Hematopoietic multipotent progenitor cell (in vitro differentiated cells): ENCODE results near the gene PCDHB3. TPM values are rescaled to one million over a fixed set of nuclear protein-coding genes. Genes with fewer than 3 reads are reported as not detected.
"Not testable (repeated sequence)": the region's sequence is repeated elsewhere in the genome, so short reads cannot be mapped to it uniquely, and the experiment has no call there.

ENCODE experiments used
- DNase-seq, 3 donors: peaks; one replicate each; pipeline ENCODE4 v3.0.0-alpha.2; 2011 to 2015; ENCODE audit warnings: low read depth in 2 of 3, low spot score in 2 of 3
- total RNA-seq: library from RNA; depleted of rRNA; stranded (reverse); fragments of >200 nt; gene quantifications from one replicate; pipeline ENCODE4 v1.2.3, GENCODE V29; 2012

Gene PCDHB3
- total RNA-seq, 1 donor = under 0.01 TPM

- peak in 1 of 3 donors; percentile 47 for DNase-seq
These were observed 34.9 kb downstream of the PCDHB3 start, which contains the start of gene PCDHB5 for GRCh38 chr5:141135030-141135717. Gene PCDHB5 (plus strand): TSS chr5:141135206. CDS start chr5:141135435, 229 bp downstream.

GRCh38 chr5:141135718-141136266, 35.5 kb downstream of the PCDHB3 start:
- DNase-seq = no peak

- DNase-seq = not testable (repeated sequence)
These were observed 37.1 kb downstream of the PCDHB3 start for GRCh38 chr5:141137346-141137745.

- peak in 1 of 3 donors; percentile 1 for DNase-seq
These were observed 49.5 kb downstream of the PCDHB3 start, which contains the start of gene PCDHB6 for GRCh38 chr5:141149812-141150211. Gene PCDHB6 (plus strand): TSS chr5:141150057. CDS start chr5:141150258, 201 bp downstream.

DNA sequence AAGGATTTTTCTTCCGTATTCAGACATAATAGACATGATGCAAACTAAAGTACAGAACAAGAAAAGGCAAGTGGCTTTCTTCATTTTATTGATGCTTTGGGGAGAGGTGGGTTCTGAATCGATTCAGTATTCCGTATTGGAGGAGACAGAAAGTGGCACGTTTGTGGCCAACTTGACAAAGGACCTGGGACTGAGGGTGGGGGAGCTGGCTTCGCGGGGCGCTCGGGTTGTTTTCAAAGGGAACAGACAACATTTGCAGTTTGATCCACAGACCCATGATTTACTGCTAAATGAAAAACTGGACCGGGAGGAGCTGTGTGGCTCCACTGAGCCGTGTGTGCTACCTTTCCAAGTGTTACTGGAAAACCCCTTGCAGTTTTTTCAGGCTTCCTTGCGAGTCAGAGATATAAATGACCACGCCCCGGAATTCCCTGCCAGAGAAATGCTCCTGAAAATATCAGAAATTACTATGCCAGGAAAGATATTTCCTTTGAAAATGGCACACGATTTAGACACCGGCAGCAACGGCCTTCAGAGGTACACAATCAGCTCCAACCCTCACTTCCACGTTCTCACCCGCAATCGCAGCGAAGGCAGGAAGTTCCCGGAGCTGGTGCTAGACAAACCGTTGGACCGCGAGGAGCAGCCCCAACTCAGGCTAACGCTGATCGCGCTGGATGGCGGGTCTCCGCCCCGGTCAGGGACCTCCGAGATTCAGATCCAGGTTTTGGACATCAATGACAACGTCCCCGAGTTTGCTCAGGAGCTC, 50.1 kb downstream of the PCDHB3 start:
- no peak for DNase-seq

DNA sequence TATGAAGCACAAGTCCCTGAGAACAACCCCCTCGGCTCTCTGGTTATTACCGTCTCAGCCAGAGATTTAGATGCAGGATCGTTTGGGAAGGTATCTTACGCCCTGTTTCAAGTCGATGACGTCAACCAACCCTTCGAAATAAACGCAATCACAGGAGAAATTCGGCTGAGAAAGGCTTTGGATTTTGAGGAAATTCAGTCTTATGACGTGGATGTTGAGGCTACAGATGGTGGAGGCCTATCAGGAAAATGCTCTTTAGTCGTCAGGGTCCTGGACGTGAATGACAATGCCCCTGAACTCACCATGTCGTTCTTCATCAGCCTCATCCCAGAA, 50.7 kb downstream of the PCDHB3 start:
- no peak for DNase-seq

DNA sequence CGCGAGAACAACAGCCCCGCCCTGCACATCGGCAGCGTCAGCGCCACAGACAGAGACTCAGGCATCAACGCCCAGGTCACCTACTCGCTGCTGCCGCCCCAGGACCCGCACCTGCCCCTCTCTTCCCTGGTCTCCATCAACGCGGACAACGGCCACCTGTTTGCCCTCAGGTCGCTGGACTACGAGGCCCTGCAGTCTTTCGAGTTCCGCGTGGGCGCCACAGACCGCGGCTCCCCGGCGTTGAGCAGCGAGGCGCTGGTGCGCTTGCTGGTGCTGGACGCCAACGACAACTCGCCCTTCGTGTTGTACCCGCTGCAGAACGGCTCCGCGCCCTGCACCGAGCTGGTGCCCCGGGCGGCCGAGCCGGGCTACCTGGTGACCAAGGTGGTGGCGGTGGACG, 51.4 kb downstream of the PCDHB3 start:
- not testable (repeated sequence) for DNase-seq

GRCh38 chr5:141152096-141152495, 51.8 kb downstream of the PCDHB3 start:
- not testable (repeated sequence) for DNase-seq

Other genes starting within 250 kb of the PCDHB3 start
- under 0.01 TPM for gene PCDHA10, start 244.6 kb upstream of the PCDHB3 start, total RNA-seq
- gene PCDHA11, start 231.5 kb upstream of the PCDHB3 start, total RNA-seq = under 0.01 TPM
- under 0.01 TPM for gene PCDHA12, start 225.2 kb upstream of the PCDHB3 start, total RNA-seq
- not detected for gene PCDHA13, start 218.3 kb upstream of the PCDHB3 start, total RNA-seq
- under 0.01 TPM for gene PCDHAC1, start 174.2 kb upstream of the PCDHB3 start, total RNA-seq
- under 0.01 TPM for gene PCDHAC2, start 134.0 kb upstream of the PCDHB3 start, total RNA-seq
- under 0.01 TPM for gene PCDHB1, start 49.1 kb upstream of the PCDHB3 start, total RNA-seq
- gene PCDHB2, start 5.9 kb upstream of the PCDHB3 start, total RNA-seq = 0.27 TPM
- gene PCDHB4, start 21.3 kb downstream of the PCDHB3 start, total RNA-seq = under 0.01 TPM
- gene PCDHB5, start 34.7 kb downstream of the PCDHB3 start, total RNA-seq = under 0.01 TPM
- gene PCDHB6, start 49.6 kb downstream of the PCDHB3 start, total RNA-seq = not detected
- under 0.01 TPM for gene PCDHB7, start 72.2 kb downstream of the PCDHB3 start, total RNA-seq
- not detected for gene PCDHB8, start 77.3 kb downstream of the PCDHB3 start, total RNA-seq
- not detected for gene PCDHB16, start 81.9 kb downstream of the PCDHB3 start, total RNA-seq
- not detected for gene PCDHB9, start 86.7 kb downstream of the PCDHB3 start, total RNA-seq
- under 0.01 TPM for gene PCDHB10, start 91.9 kb downstream of the PCDHB3 start, total RNA-seq
- gene PCDHB11, start 99.2 kb downstream of the PCDHB3 start, total RNA-seq = 0.27 TPM
- gene PCDHB12, start 108.2 kb downstream of the PCDHB3 start, total RNA-seq = not detected
- gene PCDHB13, start 113.4 kb downstream of the PCDHB3 start, total RNA-seq = under 0.01 TPM
- under 0.01 TPM for gene PCDHB14, start 122.9 kb downstream of the PCDHB3 start, total RNA-seq
- under 0.01 TPM for gene PCDHB15, start 144.9 kb downstream of the PCDHB3 start, total RNA-seq
- gene SLC25A2, start 203.6 kb downstream of the PCDHB3 start, total RNA-seq = 0.54 TPM
- 45.0 TPM for gene TAF7, start 220.3 kb downstream of the PCDHB3 start, total RNA-seq
- under 0.01 TPM for gene PCDHGA1, start 230.0 kb downstream of the PCDHB3 start, total RNA-seq
- 0.27 TPM for gene PCDHGA2, start 238.3 kb downstream of the PCDHB3 start, total RNA-seq
- gene PCDHGA3, start 243.4 kb downstream of the PCDHB3 start, total RNA-seq = 0.54 TPM
- gene PCDHGB1, start 249.6 kb downstream of the PCDHB3 start, total RNA-seq = 0.27 TPM